ENCODE data around the gene OR10H3.
"Not testable (repeated sequence)": the region's sequence is repeated elsewhere in the genome, so short reads cannot be mapped to it uniquely, and the experiment has no call there.

The OR10H3 gene

DNA sequence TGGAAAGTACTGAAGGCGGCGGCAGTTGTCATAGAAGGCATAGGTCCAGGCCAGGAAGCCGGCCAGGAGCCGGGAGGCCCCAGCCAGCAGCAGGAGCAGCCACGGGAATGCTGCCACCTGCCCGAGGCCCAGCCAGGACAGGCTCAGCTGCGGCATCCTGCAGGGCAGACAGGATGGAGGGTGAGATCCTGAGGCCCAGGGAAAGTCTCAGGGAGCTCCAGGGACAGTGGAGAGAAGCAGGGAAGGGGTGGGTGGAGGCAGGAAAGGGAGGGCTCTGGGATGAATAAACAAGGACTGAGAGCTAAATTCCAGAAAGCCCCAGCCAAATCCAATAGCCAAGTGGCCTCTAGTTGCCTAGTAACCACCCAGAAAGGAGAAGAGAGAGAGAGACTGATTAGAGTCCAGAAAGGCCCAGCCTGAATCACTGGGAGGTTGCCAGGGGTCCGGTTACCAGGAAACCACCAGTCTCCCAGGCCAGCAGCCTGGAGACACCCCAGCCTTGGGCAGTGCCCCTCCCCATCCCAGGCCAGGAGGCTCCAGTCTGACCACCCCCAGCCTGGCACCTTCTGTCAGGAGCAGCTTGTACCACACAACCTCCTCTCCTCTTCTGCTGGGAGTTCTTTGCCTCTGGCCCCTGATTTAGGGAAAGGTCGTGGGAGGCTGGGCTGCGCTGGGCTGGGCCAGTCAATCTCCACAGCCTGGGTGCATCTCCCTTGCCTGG, 42.1 kb downstream of the OR10H3 start:
- no peak for DNase-seq

DNA sequence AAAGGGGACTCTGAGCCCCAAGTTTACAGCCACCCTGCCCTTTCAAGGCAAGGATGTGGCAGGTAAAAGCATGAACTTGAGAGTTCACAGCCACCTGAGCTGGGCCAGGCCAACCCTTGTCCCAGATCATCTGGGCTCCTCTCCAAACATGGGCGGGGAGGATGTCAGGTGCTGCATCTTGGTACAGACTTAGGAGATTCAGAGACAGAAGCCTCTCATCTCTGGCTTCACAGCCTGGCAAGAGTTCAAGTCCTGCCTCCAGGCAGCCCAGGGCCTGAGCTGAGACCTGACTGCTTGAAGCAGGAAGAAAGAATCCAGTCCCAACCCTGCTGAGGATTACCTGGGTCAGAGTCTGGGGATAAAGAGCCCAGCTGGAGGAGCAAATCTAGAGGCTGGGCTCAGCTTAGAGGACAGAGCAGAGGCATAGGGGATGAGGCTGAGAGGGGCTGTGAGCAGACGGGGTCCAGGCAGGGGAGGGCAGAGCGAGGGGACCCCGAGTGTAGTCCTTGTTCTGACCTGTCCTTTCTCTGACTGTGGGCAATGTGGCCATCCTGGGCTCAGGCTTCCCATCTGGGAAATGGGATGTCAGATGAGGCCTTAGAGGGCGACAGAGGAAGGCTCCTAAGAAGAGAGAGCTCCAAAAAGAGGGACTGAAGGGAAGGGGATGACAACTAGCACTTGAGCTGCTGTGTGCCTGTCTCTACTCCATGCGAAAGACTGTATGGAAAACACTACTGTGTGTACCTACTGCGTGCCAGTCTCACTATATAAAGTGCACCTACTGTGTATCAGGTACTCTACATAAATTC, 43.0 kb downstream of the OR10H3 start:
- no peak for DNase-seq

DNA sequence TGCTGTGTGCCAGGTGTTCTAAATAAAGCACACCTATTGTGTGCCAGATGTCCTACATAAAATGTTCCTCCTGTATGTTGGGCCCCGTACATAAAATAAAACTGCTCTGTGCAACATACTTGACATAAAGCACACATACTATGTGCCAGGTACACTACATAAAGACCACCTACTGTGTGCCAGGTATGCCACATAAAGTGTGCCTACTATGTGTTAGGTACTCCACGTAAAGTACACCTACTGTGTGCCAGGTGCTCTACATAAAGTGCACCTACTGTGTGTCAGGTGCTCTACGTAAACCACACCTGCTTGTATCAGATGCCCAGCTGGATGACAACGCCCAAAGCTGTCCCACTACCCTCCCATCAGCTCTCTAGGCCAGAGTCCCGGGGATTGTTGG, 43.9 kb downstream of the OR10H3 start:
- DNase-seq: no peak

DNA sequence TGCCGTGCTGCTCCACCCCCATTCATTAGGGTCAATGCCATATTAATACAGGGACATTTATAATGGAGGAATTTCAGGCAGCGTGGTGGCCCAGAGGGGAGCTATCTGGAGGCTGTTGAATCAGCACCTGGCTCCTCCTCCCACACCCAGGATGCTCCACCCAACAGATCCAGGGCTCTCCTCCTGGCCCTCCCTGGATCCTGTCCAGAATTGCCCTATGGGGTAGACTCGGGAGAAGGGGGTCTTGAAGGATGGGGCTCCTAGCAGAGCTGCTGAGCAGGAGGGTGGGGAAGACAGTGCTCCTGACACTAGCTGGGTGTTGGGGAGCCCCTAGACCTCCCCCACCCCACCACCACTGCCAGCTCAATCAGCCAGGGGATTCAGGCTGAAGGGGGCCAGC, 44.4 kb downstream of the OR10H3 start:
- DNase-seq: no peak

DNA sequence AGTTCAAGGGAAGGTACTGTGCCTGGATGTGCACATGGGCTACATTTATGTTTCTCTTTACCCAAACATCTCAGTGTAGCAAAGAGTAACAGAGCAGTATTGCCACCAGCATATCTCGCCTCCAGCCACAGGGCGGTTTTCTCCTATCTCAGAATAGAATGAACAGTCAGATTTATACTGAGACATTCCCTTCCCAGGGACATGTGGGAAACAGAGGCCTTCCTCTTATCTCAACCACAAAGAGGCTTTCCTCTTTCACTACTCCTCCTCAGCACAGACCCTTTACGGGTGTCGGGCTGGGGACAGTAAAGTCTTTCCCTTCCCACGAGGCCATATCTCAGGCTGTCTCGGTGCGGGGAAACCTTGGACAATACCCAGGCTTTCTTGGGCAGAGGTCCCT, 45.1 kb downstream of the OR10H3 start:
- not testable (repeated sequence) for DNase-seq

DNA sequence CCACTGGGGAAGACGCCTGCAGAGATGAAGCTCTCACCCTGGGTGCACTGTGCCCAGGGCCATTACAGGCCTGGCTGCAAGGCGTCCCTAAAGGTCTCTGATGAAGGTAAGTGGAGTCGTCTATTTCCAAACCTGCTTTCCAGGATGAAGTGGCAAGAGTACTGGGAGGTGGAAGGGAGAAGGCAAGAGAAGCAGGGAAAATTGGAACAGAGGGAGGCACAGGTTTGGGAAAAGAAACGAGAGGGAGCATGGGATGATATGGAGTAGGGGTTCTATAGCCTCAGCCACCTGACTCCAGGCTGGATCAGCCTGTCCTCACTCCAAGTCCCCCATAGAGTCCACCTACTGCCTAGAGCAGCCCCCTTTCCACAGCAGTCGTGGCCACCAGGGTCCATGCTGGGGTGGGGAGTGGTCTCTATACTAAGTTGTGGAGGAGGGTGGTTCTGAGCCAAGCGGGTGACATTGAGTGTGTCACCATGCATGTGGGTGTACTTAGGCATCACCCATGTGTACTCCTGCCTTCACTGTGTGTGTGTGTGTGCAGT, 49.9 kb downstream of the OR10H3 start, which contains the start of gene OR10H5:
Gene OR10H5, plus strand, starts transcription at position 51 of the 545 bp plus-strand sequence. CDS start 6,388 bp downstream, outside the sequence.
- no peak for DNase-seq

DNA sequence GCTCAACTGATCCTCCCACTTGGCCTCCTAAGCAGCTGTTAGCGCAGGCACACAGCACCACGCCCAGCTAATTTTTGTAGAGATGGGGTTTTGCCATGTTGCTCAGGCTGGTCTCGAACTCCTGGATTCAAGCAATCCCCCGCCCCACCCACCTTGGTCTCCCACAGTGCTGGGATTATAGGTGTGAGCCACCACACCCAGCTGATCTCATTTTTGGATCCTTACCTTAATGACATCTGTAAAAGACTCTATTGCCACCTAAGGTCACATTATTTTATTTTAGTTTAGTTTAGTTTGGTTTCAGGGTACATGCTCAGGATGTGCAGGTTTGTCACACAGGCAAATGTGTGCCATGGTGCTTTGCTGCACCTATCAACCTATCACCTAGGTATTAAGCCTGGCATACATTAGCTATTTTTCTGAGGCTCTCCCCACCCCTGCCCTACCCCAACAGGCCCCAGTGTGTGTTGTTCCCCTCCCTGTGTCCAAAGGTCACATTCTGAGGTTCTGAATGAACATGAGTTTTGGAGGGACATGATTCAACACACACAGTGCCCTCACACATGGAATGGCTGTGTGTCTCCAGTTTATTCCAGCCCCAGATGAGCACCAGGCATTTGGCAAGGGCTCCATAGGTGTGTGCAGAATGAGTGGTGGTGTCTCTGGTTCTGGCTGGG, 50.9 kb downstream of the OR10H3 start:
- no peak for DNase-seq

DNA sequence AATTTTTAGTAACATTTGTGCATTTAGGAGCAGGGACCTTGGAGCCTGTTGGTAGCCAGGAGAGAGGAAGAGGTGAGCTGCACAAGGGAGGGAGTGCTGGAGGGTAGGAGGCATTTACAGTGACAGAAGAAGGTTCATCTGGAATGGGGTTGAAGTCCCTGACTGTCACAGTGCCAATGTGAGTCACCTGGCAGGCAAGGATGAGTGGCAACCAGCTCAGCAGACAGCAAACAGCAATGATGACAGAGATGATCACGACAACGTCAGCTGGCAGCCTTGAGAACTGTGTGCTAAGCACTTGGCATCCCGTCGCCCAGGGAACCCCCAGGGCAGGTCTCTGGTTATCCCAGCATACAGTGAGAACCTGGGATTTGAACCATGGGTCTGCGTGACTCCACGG, 52.3 kb downstream of the OR10H3 start:
- DNase-seq: no peak

Measured in inflammatory macrophage treated with lipopolysaccharide for 1 hour (primary cell).